ENCODE measurements around the gene CCDC17.
A peak's percentile ranks its signal among the peaks of the same experiment; 100 is the strongest.
"Not testable (repeated sequence)": the region's sequence is repeated elsewhere in the genome, so short reads cannot be mapped to it uniquely, and the experiment has no call there.

The CCDC17 gene

DNA sequence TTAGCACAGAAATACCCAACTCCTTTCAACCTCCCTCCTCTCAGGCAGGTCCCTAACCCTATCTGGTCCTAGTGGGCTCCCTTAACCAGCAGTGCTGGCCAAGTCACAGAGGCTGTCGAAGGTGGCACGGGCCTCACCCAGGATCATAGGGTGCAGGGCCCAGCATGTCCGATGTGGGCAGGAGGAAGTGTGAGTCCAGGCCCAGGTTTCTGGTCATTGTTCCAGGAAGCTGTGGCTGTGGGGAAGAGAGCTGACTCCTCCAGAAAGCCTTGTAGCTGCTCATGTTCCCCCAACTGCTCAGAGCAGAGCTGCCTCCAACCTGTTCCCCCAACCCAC, 2.4 kb downstream of the CCDC17 start:
- DNase-seq, result no peak

DNA sequence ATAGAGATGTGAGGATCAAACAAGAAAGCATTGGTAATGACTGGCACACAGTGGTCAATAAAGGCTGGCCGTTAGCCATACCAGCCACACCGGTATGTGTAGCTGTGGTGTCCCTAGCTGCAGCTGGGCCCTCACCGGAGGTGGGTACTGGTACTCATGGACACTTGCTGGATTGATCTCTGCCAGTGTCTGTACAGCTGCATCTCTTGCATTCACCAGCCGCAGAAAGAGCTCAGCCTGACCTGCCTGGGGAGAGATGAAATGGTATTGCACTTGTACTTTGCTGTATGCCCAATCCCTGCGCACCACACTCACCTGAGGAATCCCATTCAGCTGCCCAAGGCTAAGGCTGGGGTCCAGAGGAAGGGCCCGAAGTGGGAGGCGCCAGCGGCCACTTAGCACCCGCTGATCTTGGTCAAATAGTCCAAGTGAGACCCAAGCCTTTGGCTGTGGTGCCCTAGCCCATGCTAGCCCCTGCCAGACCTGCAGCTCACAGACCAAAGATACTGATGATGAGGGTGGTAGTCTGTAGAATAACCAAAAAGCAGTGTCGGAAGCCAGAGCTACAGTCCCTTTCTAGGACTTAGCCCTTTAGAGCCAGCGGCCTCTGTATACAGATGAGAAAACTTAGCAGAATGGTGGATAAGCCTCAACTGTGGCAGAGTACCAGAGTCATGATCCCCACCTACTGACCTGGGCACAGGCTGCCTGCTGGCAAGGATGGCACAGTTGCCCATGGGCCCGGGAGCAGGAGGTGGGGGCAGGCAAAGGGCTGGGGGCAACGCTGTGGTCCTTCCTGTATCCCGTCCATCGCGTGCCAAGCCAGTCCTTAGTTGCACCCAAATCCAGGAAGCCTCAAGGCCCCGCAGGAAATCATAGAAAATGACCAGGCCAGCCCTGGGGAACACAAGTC, 3.0 kb downstream of the CCDC17 start:
- no peak for DNase-seq

DNA sequence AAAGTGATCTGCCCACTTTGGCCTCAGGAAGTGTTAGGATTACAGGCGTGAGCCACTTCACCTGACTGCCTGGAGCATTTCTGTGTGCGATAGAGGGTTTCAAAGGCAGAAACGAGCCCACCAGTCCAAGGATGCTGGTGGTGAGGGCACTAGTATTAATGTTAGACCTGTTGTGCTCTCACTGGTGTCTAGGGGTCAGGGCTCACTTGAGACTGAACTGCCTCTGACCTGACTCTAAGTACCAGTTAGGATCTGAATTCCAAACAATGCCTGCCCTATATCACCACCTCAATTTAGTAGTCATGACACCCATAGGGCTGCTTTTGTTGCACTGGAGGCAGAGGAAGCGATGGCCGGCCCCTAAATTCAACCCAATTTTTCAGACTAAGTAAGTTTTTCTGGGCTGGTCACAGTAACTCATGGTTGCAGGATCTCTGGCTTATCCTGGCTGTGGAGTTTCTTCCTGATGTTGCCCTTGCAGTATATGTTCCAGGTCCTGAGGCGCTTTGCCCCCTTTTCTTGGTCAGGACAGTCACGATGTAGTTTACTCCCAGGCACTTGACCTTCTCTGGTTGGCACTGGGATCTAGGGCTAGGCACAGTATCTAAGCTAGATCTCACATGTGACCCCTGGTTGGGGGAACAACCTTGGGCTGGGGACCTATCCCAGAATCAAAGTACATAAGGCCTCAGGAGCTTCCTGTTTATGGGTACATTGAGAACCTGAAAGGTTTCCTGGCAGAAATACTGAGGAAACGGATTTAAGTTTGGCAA, 4.5 kb downstream of the CCDC17 start:
- DNase-seq, result no peak

DNA sequence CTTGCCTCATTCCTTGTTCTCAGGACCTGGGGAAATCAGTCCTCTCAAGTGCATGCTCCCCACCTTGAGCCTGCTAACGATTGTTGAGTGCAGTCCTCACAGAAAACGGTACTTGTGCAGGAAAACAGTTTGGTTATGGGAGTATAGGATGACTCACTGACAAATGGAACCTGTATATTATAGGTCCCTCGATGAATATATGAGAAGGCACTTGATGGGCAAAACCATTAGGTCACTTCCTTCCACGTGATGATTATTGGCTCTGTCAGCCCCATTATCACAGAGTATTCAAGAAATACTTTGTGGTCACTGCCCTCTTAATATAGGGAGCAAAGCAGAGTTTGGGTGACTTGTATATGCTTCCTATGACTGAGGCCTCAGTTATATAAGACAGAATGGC, 6.2 kb downstream of the CCDC17 start:
- DNase-seq, result no peak

DNA sequence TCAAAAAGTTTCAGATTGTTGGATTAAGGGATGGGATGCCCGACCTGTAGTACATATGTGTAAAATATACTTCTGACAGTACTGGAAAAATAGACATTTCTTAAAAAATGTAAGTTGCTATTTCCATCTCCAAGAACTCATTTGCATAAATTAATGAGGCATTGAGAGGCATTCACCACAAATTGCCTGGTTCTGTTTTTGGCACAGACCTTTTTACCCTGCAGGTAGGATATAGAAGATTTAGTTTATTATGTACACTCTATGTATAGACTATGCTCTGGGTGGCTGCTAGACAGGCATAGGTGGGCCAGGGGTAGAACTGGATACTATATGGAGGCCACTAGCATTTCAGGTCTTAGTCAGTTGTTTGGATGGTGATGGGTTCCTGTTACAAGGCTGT, 8.0 kb downstream of the CCDC17 start:
- no peak for DNase-seq

DNA sequence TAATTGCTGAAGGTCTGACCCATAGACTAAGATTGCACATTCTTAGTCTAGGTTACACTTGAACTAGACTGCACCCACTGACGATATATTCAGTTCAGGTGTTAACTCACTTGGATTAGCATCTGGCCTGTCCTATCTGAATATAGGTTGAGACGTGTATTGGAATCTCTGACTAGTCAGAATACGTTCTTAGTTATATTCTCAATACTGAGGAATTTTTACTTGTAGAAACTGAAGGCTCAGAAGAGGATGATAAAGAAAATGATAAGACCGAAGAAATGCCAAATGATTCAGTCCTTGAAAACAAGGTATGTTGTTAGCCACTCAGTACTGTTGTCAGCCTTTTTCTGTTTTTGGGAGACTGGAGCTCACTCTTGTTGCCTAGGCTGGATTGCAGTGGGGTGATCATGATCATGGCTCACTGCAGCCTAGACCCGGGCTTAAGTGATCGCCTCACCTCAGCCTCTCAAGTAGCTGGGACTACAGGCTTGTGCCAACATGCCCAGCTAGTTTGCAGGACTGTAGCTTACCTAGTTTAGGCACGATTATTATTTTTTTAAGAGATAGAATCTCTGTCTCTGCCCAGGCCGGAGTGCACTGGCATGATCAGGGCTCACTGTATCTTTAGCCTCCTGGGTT, 10.8 kb downstream of the CCDC17 start:
- DNase-seq, result no peak

DNA sequence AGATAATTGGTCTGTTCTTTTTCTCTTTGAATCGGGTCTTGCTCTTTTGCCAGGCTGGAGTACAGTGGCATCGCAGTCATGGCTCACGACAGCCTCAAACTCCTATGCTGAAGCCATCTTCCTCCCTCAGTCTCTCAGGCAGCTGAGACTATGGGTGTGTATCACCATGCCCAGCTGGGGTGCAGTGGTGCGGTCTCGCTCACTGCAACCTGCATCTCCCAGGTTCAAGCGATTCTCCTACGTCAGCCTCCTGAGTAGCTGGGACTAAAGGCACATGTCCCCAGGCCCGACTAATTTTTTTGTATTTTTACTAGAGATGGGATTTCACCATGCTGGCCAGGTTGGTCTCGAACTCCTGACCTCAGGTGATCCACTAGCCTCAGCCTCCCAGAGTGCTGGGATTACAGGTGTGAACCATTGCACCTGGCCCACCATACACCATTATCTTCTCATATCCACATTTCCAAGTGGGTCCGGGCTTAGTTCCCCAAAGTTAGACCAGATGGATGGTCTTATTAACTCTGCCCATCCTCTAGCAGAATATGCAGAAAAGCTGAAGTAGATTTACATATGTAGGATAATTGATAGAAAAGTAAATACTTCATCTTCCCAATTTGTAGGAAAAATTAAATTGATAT, 13.1 kb downstream of the CCDC17 start:
- DNase-seq, result no peak

DNA sequence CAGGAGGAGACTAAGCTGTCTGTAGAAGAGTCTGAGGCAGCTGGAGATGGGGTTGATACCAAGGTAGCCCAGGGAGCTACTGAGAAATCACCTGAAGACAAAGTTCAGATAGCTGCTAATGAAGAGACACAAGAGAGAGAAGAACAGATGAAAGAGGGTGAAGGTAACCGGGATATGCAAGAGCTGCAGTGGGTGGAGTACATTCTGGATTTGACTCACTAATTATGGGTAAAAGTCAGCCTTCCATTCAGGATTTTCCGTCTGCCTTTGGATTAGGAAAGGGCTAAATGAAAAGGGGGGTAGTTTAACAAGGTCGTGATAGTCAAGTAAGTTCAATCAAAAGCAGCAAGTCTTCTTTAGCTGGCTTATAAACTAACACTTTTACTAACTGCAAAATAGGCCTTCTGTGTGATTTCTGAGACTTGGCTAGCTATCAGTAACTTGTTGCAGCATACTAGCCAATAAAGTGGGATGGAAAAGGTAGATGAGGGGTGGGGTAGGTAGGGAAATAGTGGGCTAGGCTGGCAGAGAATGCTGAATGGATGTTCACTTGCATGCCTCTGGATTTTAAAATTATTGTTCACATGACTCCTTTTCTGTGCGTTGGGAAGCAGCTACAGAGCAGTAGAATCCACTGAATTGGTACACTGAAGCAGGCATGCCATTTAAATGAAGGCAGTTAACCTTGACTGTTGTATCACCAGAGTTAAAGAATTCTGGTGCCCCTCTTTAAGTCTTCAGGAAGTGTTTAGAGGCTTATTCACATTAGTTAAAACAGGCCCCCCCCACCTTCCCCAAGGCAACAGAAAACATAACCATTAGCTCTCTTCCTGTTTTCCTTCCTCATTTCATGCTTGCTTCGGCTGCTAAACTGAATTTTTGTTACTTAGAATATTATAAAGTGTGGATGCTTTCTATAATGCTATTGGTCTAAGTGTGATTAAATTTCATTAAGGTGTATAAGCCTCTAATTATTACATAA, 15.4 kb downstream of the CCDC17 start:
- no peak for DNase-seq

DNA sequence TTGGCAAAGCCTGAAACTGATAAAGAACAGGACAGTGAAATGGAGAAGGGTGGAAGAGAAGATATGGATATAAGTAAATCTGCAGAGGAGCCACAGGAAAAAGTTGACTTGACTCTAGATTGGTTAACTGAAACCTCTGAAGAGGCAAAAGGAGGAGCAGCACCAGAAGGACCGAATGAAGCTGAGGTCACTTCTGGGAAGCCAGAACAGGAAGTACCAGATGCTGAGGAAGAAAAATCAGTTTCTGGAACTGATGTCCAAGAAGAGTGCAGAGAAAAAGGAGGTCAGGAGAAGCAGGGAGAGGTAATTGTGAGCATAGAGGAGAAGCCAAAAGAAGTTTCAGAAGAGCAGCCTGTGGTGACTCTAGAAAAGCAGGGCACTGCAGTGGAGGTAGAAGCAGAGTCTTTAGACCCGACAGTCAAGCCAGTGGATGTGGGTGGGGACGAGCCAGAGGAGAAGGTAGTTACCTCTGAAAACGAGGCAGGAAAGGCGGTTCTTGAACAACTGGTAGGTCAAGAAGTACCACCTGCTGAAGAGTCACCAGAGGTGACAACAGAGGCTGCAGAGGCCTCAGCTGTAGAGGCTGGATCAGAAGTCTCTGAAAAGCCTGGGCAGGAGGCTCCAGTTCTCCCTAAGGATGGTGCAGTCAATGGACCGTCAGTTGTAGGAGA, 16.3 kb downstream of the CCDC17 start:
- DNase-seq, result no peak

DNA sequence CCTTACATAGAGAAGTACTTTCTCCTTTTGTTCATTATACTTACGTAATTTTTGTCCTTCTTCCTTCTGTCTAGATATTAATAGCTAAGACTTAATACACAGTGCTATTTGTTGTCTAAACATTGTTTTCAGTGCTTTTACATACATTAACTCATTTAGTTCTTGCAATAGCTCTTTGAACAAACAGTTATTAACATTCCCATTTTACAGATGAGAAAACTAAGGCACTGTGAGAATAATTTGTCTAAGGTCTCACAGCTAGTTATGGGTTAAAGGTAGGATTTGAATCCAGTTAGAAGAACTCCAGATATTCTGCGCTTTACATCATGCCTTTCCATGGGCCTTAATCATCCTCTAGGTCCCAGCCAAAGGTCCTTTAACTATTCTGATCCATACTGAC, 19.6 kb downstream of the CCDC17 start:
- DNase-seq, result no peak

DNA sequence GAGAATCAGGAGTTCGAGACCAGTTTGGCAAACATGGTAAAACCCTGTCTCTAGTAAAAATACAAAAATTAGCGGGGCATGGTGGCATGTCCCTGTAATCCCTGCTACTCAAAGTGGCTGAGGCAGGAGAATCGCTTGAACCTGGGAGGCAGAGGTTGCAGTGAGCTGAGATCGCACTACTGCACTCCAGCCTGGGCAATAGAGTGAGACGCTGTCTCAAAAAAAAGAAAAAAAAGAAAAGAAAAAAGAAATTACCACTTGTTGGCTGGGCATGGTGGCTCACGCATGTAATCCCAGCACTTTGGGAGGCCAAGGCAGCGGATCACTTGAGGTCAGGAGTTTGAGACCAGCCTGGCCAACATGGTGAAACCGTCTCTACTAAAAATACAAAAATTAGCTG, 27.1 kb downstream of the CCDC17 start:
- not testable (repeated sequence) for DNase-seq

DNA sequence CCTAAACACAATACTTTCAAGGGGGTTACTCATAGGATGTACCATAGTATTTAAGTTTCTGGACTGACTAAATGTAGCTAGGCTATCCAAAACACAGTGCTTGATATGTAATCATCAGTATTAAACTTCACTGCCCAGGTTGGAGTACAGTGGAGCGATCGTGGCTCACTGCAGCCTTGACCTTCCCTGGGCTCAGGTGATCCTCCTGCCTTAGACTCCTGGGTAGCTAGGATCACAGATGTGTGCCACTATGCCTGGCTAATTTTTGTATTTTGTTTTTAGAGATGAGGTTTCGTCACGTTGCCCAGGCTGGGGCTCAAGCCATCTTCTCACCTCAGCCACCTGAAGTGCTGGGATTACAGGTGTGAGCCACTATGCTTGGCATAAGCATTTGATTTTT, 29.4 kb downstream of the CCDC17 start:
- no peak for DNase-seq

DNA sequence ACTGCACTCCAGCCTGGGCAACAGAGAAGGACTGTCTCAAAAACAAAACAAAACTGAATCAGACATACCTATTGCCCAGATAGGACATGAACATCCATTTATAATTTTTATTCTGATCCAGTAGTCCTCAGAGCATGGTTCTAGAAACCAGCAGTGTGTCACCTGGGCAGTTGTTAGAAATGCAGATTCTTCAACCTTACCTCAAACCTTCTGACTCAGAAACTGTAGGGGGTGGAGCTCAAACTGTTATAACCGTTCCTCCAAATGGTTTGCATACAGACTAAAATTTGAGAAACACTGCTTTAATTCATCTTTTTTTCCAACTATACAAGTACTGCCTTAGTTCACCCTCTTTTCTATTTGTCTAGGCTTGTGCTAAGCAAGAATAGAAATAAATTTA, 34.0 kb downstream of the CCDC17 start:
- DNase-seq, result no peak

DNA sequence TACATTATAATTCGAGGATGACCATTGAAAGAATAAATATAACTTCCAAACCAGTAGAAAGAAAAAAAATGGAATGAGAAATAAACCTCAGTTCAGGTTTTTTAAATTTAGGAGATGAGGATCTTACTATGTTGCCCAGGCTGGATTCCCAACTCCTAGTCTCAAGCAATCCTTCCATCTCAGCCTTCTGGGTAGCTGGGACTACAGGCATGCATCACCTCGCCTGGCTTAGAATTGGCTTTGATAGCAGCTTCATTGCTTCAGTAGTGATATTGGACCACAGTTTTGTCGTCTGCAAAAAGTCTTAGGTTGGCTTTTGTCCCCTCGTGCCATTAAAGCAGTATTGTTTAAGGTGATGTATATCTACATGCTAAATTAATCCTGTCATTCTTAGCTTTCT, 37.1 kb downstream of the CCDC17 start:
- DNase-seq, result no peak

DNA sequence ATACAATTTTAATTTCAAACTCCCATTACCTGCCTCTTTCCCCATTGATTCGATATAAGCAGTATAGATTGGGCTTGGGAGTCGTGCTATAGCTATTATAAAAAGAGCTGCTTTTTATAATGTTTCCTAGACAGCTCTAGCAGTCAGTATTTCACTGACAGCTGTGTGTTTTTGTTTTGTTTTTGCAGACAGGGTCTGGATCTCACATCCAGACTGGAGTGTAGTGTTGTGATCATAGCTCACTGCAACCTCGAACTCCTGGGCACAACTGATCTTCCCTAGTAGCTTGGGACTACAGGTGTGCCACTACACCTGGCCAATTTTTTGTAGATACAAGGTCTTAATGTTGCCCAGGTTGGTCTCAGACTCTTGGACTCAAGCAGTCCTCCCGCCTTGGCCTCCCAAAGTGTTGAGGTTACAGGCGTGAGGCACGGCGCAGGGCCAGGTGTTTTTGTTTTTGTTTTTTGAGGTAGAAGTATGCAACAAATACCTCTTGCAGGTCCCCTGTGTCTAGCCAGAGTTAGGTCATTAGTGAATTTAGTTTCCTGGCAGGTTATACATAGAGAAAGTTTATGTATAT, 38.3 kb downstream of the CCDC17 start:
- no peak for DNase-seq

DNA sequence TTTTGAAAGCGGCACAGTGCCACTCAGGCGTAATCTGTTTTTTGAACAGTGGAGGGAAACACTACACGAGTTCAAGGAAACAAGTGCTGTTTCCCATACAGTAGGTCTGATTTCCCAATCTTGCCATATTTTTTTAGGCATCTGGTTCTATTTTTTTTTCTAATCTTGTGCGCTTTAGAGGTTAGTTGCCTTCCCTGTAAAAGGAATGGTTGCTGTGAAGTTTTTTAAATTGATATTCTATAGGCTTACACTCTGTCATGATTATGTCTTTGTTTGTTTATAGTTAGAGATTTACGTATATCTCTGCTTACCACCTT, 38.8 kb downstream of the CCDC17 start:
- DNase-seq, result no peak

DNA sequence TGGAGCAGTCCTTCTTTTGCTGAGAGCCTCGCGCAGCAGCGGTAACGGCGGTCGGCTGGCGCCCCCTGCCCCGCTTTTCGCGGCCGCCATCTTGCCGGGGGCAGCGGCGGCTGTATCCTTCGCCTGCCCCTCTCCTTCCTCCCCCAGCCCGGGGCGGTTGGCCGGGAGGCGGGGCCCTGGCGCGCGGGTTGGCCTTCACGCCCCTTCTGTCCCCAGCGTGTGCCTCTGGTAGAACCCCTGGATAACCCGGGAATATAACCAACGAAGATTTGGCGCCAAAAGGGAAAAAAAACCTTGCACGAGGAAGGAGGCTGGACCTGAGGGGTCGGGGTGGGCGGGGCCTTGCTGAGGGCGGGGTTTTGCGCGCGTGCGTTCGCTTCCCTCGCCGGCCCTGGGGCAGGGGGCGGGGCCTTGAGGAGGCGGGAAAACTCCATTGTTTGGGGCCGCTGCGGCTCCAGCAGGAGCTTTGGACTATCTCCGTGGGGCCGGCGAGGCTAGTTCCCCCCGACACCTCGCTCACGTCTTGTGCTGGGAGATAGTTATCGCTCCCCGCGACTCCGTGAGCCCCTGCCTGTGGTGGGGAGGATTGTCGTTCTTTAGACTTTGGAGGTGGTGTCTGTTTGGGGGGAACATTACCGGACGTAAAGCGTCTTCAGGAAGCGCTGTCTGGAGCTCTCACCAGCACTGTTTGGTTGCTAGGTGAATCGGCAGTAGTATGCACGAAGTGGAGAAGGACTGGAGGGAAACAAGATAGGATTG, 39.3 kb downstream of the CCDC17 start:
- peak; percentile 62 for DNase-seq

DNA sequence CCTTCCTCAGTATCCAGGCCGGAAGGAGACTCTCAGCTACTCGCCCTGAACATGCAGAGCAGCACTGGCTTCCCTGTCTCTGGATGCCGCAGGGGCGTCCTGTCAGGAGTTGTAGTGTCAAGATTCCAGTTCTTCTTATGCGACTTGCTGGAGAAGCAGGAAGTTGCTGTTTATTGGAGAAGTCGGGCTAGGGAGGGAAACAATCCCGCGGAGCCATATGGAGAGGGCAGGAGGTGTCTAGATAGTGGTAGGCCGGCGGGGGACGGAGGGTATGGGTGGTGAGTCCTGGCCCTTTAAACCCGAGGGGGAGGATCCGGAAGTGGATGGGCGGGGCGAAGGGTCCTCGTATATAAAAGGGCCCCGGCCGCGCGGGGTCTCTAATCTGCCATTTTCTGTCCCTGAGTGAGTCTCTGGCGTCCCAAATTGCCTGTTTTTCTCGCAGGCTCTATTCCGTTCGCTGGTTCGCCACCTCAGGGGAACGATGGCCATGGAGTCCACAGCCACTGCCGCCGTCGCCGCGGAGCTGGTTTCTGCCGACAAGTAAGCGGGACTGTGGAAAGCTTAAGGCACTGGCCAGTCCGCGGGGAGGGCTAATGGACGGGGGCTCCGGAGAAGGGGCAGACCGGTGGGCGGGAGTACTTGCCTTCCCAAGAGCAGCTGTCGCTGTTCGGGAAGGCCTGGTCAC, 40.0 kb downstream of the CCDC17 start, which contains the start of gene NASP:
NASP (plus strand) TSS at position 376 of the 685 bp plus-strand sequence; CDS start at position 482, 106 bp downstream.
- DNase-seq, result peak; percentile 64

DNA sequence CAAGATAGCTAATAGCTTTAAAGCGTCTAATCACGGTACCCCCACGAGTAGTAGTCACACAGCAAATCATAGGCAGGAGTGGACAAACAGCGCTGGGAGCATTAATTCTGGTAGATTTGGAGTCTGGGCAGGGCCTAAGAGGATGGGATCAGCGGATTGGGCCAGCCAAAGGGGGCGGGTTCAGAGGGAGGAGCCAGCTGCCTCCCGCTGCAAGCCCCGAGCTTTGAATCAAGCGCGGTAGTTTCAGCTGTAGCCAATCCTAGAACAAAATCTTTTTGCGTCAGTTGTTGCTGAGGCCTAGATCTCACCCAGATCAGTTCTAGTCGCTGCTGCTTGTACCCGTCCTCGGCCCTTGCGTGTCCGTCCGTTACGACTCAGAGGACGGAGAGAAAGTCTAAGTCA, 40.6 kb downstream of the CCDC17 start:
- peak; percentile 93 for DNase-seq

All from SHP77 treated with DMSO at 0.1 percent for 48 hours (cell line).